ENCODE results near the gene PSAP. TPM values are rescaled to one million over a fixed set of nuclear protein-coding genes. Genes with fewer than 3 reads are reported as not detected.
A peak's percentile ranks its signal among the peaks of the same experiment; 100 is the strongest.
"Not testable (repeated sequence)": the region's sequence is repeated elsewhere in the genome, so short reads cannot be mapped to it uniquely, and the experiment has no call there.

PSAP gene
- 564 TPM for total RNA-seq

GRCh38 chr10:71850743-71851464, at the start of gene PSAP:
TSS of gene PSAP (minus strand) at chr10:71851251. CDS start at chr10:71851221, 30 bp downstream.
- DNase-seq = peak; percentile 100

- DNase-seq = no peak
Measured at GRCh38 chr10:71900441-71901180, 49.6 kb upstream of the PSAP start.

- DNase-seq = no peak
Measured at GRCh38 chr10:71899665-71900412, 48.8 kb upstream of the PSAP start.

GRCh38 chr10:71898346-71898745, 47.3 kb upstream of the PSAP start:
- not testable (repeated sequence) for DNase-seq

GRCh38 chr10:71893920-71894319, 42.9 kb upstream of the PSAP start:
- no peak for DNase-seq

GRCh38 chr10:71893258-71893815, 42.3 kb upstream of the PSAP start:
- no peak for DNase-seq

- no peak for DNase-seq
Measured at GRCh38 chr10:71891437-71891836, 40.4 kb upstream of the PSAP start.

- no peak for DNase-seq
Measured at GRCh38 chr10:71889388-71889987, 38.4 kb upstream of the PSAP start.

- DNase-seq = peak; percentile 74
Measured at GRCh38 chr10:71888623-71889387, 37.8 kb upstream of the PSAP start.

- DNase-seq = no peak
Measured at GRCh38 chr10:71888248-71888622, 37.2 kb upstream of the PSAP start.

GRCh38 chr10:71887743-71888142, 36.7 kb upstream of the PSAP start:
- no peak for DNase-seq

GRCh38 chr10:71882813-71883659, 32.0 kb upstream of the PSAP start:
- DNase-seq = peak; percentile 51

- no peak for DNase-seq
Measured at GRCh38 chr10:71881647-71882355, 30.8 kb upstream of the PSAP start.

- not testable (repeated sequence) for DNase-seq
Measured at GRCh38 chr10:71881307-71881624, 30.2 kb upstream of the PSAP start.

GRCh38 chr10:71880425-71881306, 29.6 kb upstream of the PSAP start:
- no peak for DNase-seq

- no peak for DNase-seq
Measured at GRCh38 chr10:71878327-71879034, 27.4 kb upstream of the PSAP start.

- DNase-seq = no peak
Measured at GRCh38 chr10:71877821-71878220, 26.8 kb upstream of the PSAP start.

- DNase-seq = not testable (repeated sequence)
Measured at GRCh38 chr10:71874680-71875354, 23.8 kb upstream of the PSAP start.
